Loucy (cell line): Measurements from ENCODE around the gene RFTN2.
"Not testable (repeated sequence)": the region's sequence is repeated elsewhere in the genome, so short reads cannot be mapped to it uniquely, and the experiment has no call there.

Experiments used
- H2AFZ ChIP-seq: fragments of 200-600 bp; sonication (generic); 2 replicates; pipeline ENCODE4 v1.6.0; 2016; ENCODE audit warnings: antibody characterized with exemption, mild to moderate bottlenecking, low read length, moderate library complexity
- H3F3A ChIP-seq: fragments of 200-600 bp; 2 replicates; pipeline ENCODE4 v1.6.0; 2016; ENCODE audit warnings: antibody characterized with exemption, low read depth, mild to moderate bottlenecking
- H3K27me3 ChIP-seq: fragments of 200-600 bp; sonication (generic); 2 replicates; pipeline ENCODE4 v1.6.1; 2014; ENCODE audit warnings: low read length, mild to moderate bottlenecking; ENCODE audit not compliant: insufficient read depth, poor library complexity, severe bottlenecking
- H3K36me3 ChIP-seq: fragments of 200-600 bp; sonication (generic); 2 replicates; pipeline ENCODE4 v1.6.1; 2016; ENCODE audit warnings: low read length; ENCODE audit not compliant: insufficient read depth
- H3K4me1 ChIP-seq: fragments of 200-600 bp; sonication (generic); 2 replicates; pipeline ENCODE4 v1.5.1; 2014; ENCODE audit warnings: low read length, mild to moderate bottlenecking; ENCODE audit not compliant: insufficient read depth, poor library complexity, severe bottlenecking
- H3K4me2 ChIP-seq: fragments of 200-600 bp; sonication (generic); 2 replicates; pipeline ENCODE4 v1.6.0; 2014; ENCODE audit warnings: antibody characterized with exemption, low read length, low read depth, mild to moderate bottlenecking; ENCODE audit not compliant: poor library complexity, severe bottlenecking
- H3K4me3 ChIP-seq: fragments of 200-600 bp; sonication (generic); 2 replicates; pipeline ENCODE4 v1.5.1; 2014; ENCODE audit warnings: low read length, mild to moderate bottlenecking, mixed read lengths; ENCODE audit not compliant: poor library complexity, severe bottlenecking
- H3K79me2 ChIP-seq: fragments of 200-600 bp; sonication (generic); 2 replicates; pipeline ENCODE4 v1.6.1; 2014; ENCODE audit warnings: low read length; ENCODE audit not compliant: insufficient read depth
- H3K9ac ChIP-seq: fragments of 200-600 bp; sonication (generic); 2 replicates; pipeline ENCODE4 v1.6.0; 2014; ENCODE audit warnings: mild to moderate bottlenecking, low read depth, low read length, moderate library complexity; ENCODE audit not compliant: poor library complexity, severe bottlenecking
- H3K9me2 ChIP-seq: fragments of 200-600 bp; sonication (generic); replicated peaks from 2 replicates; pipeline ENCODE4 v1.6.1; 2016; ENCODE audit warnings: low read depth, low read length, mixed read lengths
- H3K9me3 ChIP-seq: fragments of 200-600 bp; sonication (generic); 2 replicates; pipeline ENCODE4 v1.6.1; 2014; ENCODE audit warnings: mild to moderate bottlenecking, antibody characterized with exemption, low read length, low read depth; ENCODE audit not compliant: insufficient read depth
- H4K20me1 ChIP-seq: fragments of 200-600 bp; sonication (generic); 2 replicates; pipeline ENCODE4 v1.6.0; 2014; ENCODE audit warnings: antibody characterized with exemption, low read length, mild to moderate bottlenecking; ENCODE audit not compliant: insufficient read depth, poor library complexity, severe bottlenecking
- CTCF ChIP-seq: fragments of 200-600 bp; sonication (generic); conservative IDR thresholded peaks from 2 replicates; pipeline ENCODE4 v1.5.1; 2014; ENCODE audit warnings: mild to moderate bottlenecking, antibody characterized with exemption, low read length
- EZH2phosphoT487 ChIP-seq: fragments of 200-600 bp; IDR thresholded peaks from 2 replicates; pipeline ENCODE4 v1.6.1; 2018; ENCODE audit warnings: antibody characterized with exemption, mild to moderate bottlenecking, moderate library complexity, borderline replicate concordance

The RFTN2 gene

GRCh38 chr2:197711578-197711977, 36.2 kb upstream of the RFTN2 start:
- Histone ChIP-seq H3K4me2 (peak overlapping the region; percentile 32), H3F3A (no peaks in the 10 kb centered on the region), H3K9ac (no peak overlapping the region), H3K79me2 (peaks cover 35% of the 10 kb centered on the region), H3K4me1 (peaks cover 47% of the 10 kb centered on the region), H3K27me3 (no peaks in the 10 kb centered on the region), H3K4me3 (no peak overlapping the region), H2AFZ (no peak overlapping the region), H3K9me2 (no peaks in the 10 kb centered on the region), H4K20me1 (peaks cover 26% of the 10 kb centered on the region), H3K36me3 (no peaks in the 10 kb centered on the region), H3K9me3 (no peaks in the 10 kb centered on the region)
- TF ChIP-seq EZH2phosphoT487 = no peak
- TF ChIP-seq CTCF = no peak

- Histone ChIP-seq H3K9me3 (no peaks in the 10 kb centered on the region), H3K4me1 (peaks cover 55% of the 10 kb centered on the region), H3K4me2 (peak overlapping the region; percentile 49), H3K4me3 (peak overlapping the region; percentile 14), H3K27me3 (no peaks in the 10 kb centered on the region), H3K79me2 (peaks cover 45% of the 10 kb centered on the region), H3K9me2 (no peaks in the 10 kb centered on the region), H3F3A (no peaks in the 10 kb centered on the region), H4K20me1 (peaks cover 33% of the 10 kb centered on the region), H3K9ac (no peak overlapping the region), H2AFZ (no peak overlapping the region), H3K36me3 (no peaks in the 10 kb centered on the region)
- TF ChIP-seq CTCF (no peak), EZH2phosphoT487 (no peak)
Measured at GRCh38 chr2:197710424-197711042, 35.1 kb upstream of the RFTN2 start.

GRCh38 chr2:197709140-197709539, 33.8 kb upstream of the RFTN2 start:
- peak overlapping the region; percentile 98 for H3K4me3 ChIP-seq
- peaks cover 48% of the 10 kb centered on the region for H3K79me2 ChIP-seq
- H3K9ac ChIP-seq = peak overlapping the region; percentile 83

GRCh38 chr2:197708331-197708730, 32.9 kb upstream of the RFTN2 start:
- H3K4me3 ChIP-seq = peak overlapping the region; percentile 98
- H4K20me1 ChIP-seq = peaks cover 33% of the 10 kb centered on the region
- peaks cover 48% of the 10 kb centered on the region for H3K79me2 ChIP-seq

More at GRCh38 chr2:197709140-197709539, 33.8 kb upstream of the RFTN2 start:
- H3K27me3 ChIP-seq, H3F3A ChIP-seq, H3K9me2 ChIP-seq, H3K9me3 ChIP-seq, H3K36me3 ChIP-seq, H2AFZ ChIP-seq: not testable (repeated sequence)
- Histone ChIP-seq H4K20me1 (peaks cover 33% of the 10 kb centered on the region), H3K4me1 (peaks cover 60% of the 10 kb centered on the region), H3K4me2 (peak overlapping the region; percentile 91)

More at GRCh38 chr2:197708331-197708730, 32.9 kb upstream of the RFTN2 start:
- peaks cover 58% of the 10 kb centered on the region for H3K4me1 ChIP-seq
- no peak for TF ChIP-seq EZH2phosphoT487
- peak overlapping the region; percentile 91 for H3K4me2 ChIP-seq
- peak overlapping the region; percentile 83 for H3K9ac ChIP-seq
- H3K27me3 ChIP-seq = no peaks in the 10 kb centered on the region
- no peaks in the 10 kb centered on the region for H3K9me2 ChIP-seq
- no peaks in the 10 kb centered on the region for H3F3A ChIP-seq
- H2AFZ ChIP-seq = no peak overlapping the region
- H3K36me3 ChIP-seq = no peaks in the 10 kb centered on the region
- no peaks in the 10 kb centered on the region for H3K9me3 ChIP-seq
